Measurements from ENCODE around the gene PPCS.

The PPCS gene

DNA sequence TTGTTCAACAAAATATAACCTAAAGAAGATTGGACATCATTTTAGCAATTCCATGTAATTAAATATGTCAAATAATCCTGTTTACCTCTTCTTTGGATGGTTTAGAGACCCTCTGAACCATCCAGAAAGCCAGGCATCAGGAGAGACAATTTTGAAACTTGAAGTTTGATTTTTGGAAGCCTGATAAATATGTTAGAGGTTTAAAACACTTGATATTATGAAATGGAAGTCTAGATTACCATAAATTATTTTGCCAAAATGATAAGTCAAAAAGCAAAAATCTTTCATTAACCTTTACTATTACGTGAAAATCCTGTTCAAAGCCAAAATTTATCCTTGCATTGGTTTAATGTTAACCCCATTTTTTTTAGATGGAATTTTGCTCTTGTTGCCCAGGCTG is 50.2 kb downstream of the PPCS start:
- TF ChIP-seq, protein P1, sequence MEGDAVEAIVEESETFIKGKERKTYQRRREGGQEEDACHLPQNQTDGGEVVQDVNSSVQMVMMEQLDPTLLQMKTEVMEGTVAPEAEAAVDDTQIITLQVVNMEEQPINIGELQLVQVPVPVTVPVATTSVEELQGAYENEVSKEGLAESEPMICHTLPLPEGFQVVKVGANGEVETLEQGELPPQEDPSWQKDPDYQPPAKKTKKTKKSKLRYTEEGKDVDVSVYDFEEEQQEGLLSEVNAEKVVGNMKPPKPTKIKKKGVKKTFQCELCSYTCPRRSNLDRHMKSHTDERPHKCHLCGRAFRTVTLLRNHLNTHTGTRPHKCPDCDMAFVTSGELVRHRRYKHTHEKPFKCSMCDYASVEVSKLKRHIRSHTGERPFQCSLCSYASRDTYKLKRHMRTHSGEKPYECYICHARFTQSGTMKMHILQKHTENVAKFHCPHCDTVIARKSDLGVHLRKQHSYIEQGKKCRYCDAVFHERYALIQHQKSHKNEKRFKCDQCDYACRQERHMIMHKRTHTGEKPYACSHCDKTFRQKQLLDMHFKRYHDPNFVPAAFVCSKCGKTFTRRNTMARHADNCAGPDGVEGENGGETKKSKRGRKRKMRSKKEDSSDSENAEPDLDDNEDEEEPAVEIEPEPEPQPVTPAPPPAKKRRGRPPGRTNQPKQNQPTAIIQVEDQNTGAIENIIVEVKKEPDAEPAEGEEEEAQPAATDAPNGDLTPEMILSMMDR (conservative IDR thresholded peaks at IDR 0.05; ENCODE audit: low read depth, low read length) = no peak
- Histone ChIP-seq H3K4me3 (IDR thresholded peaks at IDR 0.05; ENCODE audit: insufficient read depth, low read depth, low read length) (no peak overlapping the region), H3K79me2 (ENCODE audit: insufficient read depth, low read depth) (no peaks in the 10 kb centered on the region), H4K20me1 (ENCODE audit: insufficient read depth) (no peaks in the 10 kb centered on the region), H3K27me3 (ENCODE audit: insufficient read depth, low read depth) (no peaks in the 10 kb centered on the region), H2AFZ (ENCODE audit: low read depth) (no peak overlapping the region), H3K4me2 (no peak overlapping the region), H3K4me1 (ENCODE audit: low read depth, poor library complexity, severe bottlenecking) (no peaks in the 10 kb centered on the region), H3K27ac (no peak overlapping the region), H3K36me3 (ENCODE audit: insufficient read depth) (no peaks in the 10 kb centered on the region), H3K9ac (no peak overlapping the region)
